NB4 (cell line): ENCODE measurements around the gene SORBS1.

Experiments used
- DNase-seq: peaks from one replicate; pipeline ENCODE4 v3.0.0; 2010; ENCODE audit warnings: low read depth
- H3K4me3 ChIP-seq: one replicate; pipeline ENCODE4 v1.5.1; 2011; ENCODE audit warnings: mild to moderate bottlenecking, low read depth, low read length, moderate library complexity
- CTCF ChIP-seq: IDR thresholded peaks from one replicate; pipeline ENCODE4 v1.5.1; 2012; ENCODE audit warnings: low read depth, low read length
- MAX ChIP-seq: IDR thresholded peaks from 2 replicates; pipeline ENCODE4 v1.6.1; 2011; ENCODE audit warnings: low read depth, low read length
- MYC ChIP-seq: IDR thresholded peaks from 2 replicates; pipeline ENCODE4 v1.6.1; 2011; ENCODE audit warnings: low read depth, low read length
- POLR2A ChIP-seq: IDR thresholded peaks from 2 replicates; pipeline ENCODE4 v1.6.1; 2011; ENCODE audit warnings: mild to moderate bottlenecking; ENCODE audit not compliant: insufficient read length; ENCODE audit errors: extremely low read depth

Gene SORBS1

GRCh38 chr10:95530561-95530960 lies 30.6 kb downstream of the SORBS1 start:
- DNase-seq: no peak
- TF ChIP-seq CTCF (no peak), MAX (no peak), POLR2A (no peak), MYC (no peak)
- no peak overlapping the region for H3K4me3 ChIP-seq

GRCh38 chr10:95530029-95530428 lies 31.1 kb downstream of the SORBS1 start:
- TF ChIP-seq MAX: no peak
- no peak for TF ChIP-seq MYC
- no peak for TF ChIP-seq CTCF
- no peak for TF ChIP-seq POLR2A
- DNase-seq: no peak
- H3K4me3 ChIP-seq: no peak overlapping the region

GRCh38 chr10:95526044-95526443 lies 35.1 kb downstream of the SORBS1 start:
- no peak for DNase-seq
- H3K4me3 ChIP-seq: no peak overlapping the region
- TF ChIP-seq MAX (no peak), MYC (no peak), CTCF (no peak), POLR2A (no peak)

GRCh38 chr10:95525033-95525418 lies 36.1 kb downstream of the SORBS1 start:
- TF ChIP-seq CTCF: no peak
- DNase-seq: no peak
- no peak overlapping the region for H3K4me3 ChIP-seq

GRCh38 chr10:95524358-95525032 lies 36.7 kb downstream of the SORBS1 start:
- no peak for DNase-seq
- no peak overlapping the region for H3K4me3 ChIP-seq
- TF ChIP-seq MYC (no peak), MAX (no peak), POLR2A (no peak), CTCF (no peak)

GRCh38 chr10:95522117-95522516 lies 39.1 kb downstream of the SORBS1 start:
- no peak overlapping the region for H3K4me3 ChIP-seq
- TF ChIP-seq MYC (no peak), POLR2A (no peak), MAX (no peak), CTCF (no peak)
- DNase-seq: no peak
